ENCODE data around the gene BAHCC1. TPM values are rescaled to one million over a fixed set of nuclear protein-coding genes. Genes with fewer than 3 reads are reported as not detected.

BAHCC1 gene
- total RNA-seq, 1 experiment from 2014 or later, result 3.1 TPM

- no peak overlapping the region for H2AK5ac ChIP-seq (ENCODE audit: insufficient read length, low read length)
- no peak overlapping the region for H3K18ac ChIP-seq (ENCODE audit: insufficient read length, low read depth, low read length)
- H3K27me3 Mint-ChIP-seq (ENCODE audit: low read depth), result no peaks in the 10 kb centered on the region
- H3K4me1 ChIP-seq (ENCODE audit: insufficient read depth, low read length), result no peaks in the 10 kb centered on the region
- no peak overlapping the region for H2BK12ac ChIP-seq (ENCODE audit: insufficient read length, low read depth, low read length)
- H2BK5ac ChIP-seq (ENCODE audit: insufficient read length, low read length), result no peak overlapping the region
- no peak for TF ChIP-seq CTCF (conservative IDR thresholded peaks at IDR 0.05)
- no peak overlapping the region for H3K23ac ChIP-seq (ENCODE audit: insufficient read length, low read depth, low read length)
- no peaks in the 10 kb centered on the region for H3K79me1 ChIP-seq (ENCODE audit: insufficient read depth, low read depth, low read length, poor library complexity, severe bottlenecking)
- no peaks in the 10 kb centered on the region for H3K36me3 Mint-ChIP-seq (ENCODE audit: insufficient read depth in 1 of 3, low read depth in 3 of 3)
- DNase-seq, result no peak
- H4K91ac ChIP-seq (ENCODE audit: insufficient read length, low read depth, low read length), result no peak overlapping the region
- H4K20me1 ChIP-seq (ENCODE audit: control insufficient read depth, insufficient read depth, insufficient read length), result no peaks in the 10 kb centered on the region
- no peaks in the 10 kb centered on the region for H3K23me2 ChIP-seq (ENCODE audit: insufficient read length, low read depth, low read length, poor library complexity, severe bottlenecking)
- H4K5ac ChIP-seq (ENCODE audit: insufficient read length, low read depth, low read length), result no peak overlapping the region
- H3K4me2 ChIP-seq (ENCODE audit: insufficient read depth, insufficient read length, low read length), result no peak overlapping the region
- no peak overlapping the region for H2AFZ ChIP-seq (ENCODE audit: low read length)
- H2BK20ac ChIP-seq (ENCODE audit: low read depth, low read length, poor library complexity, severe bottlenecking), result no peak overlapping the region
- H3K4me1 Mint-ChIP-seq, result peaks cover 3 to 12% of the 10 kb centered on the region in 2 experiments
- WGBS (ENCODE audit: extremely low coverage, insufficient read length, low lambda C conversion rate), result no CpG with 5 or more reads among the region's 43 CpGs
- no peak overlapping the region for H3K4ac ChIP-seq (ENCODE audit: low read depth, low read length)
- H3K14ac ChIP-seq (ENCODE audit: insufficient read depth, low read length), result no peak overlapping the region
- no peaks in the 10 kb centered on the region for H3K79me2 ChIP-seq (ENCODE audit: insufficient read depth, low read length)
- no peak overlapping the region for H3T11ph ChIP-seq (ENCODE audit: low read length)
- no peak overlapping the region for H3K4me3 Mint-ChIP-seq
- no peaks in the 10 kb centered on the region for H3K9me3 Mint-ChIP-seq
- H4K8ac ChIP-seq (replicated peaks; ENCODE audit: insufficient read length, low read depth, low read length), result no peak overlapping the region
- no peak overlapping the region for H3K27ac Mint-ChIP-seq
- no peaks in the 10 kb centered on the region for H3K9me3 ChIP-seq (ENCODE audit: control insufficient read depth, low read depth, low read length)
- no peaks in the 10 kb centered on the region for H3K27me3 ChIP-seq (ENCODE audit: insufficient read depth, low read length)
- no peak overlapping the region for H3K27ac ChIP-seq (ENCODE audit: insufficient read length, low read depth, low read length)
- no peak overlapping the region for H2BK120ac ChIP-seq (ENCODE audit: low read depth, low read length, poor library complexity, severe bottlenecking)
- H3K56ac ChIP-seq (ENCODE audit: insufficient read length, low read depth, low read length), result no peak overlapping the region
- no peak overlapping the region for H3K9ac ChIP-seq (ENCODE audit: extremely low read depth, insufficient read length, low read length)
- H2BK15ac ChIP-seq (ENCODE audit: low read depth, low read length), result no peak overlapping the region
Observed at GRCh38 chr17:81460856-81461460, 65.7 kb downstream of the BAHCC1 start.
